ENCODE results near the gene OR13J1.

Gene OR13J1

GRCh38 chr9:35907711-35908503 lies 37.7 kb upstream of the OR13J1 start:
- TF ChIP-seq, protein P1, sequence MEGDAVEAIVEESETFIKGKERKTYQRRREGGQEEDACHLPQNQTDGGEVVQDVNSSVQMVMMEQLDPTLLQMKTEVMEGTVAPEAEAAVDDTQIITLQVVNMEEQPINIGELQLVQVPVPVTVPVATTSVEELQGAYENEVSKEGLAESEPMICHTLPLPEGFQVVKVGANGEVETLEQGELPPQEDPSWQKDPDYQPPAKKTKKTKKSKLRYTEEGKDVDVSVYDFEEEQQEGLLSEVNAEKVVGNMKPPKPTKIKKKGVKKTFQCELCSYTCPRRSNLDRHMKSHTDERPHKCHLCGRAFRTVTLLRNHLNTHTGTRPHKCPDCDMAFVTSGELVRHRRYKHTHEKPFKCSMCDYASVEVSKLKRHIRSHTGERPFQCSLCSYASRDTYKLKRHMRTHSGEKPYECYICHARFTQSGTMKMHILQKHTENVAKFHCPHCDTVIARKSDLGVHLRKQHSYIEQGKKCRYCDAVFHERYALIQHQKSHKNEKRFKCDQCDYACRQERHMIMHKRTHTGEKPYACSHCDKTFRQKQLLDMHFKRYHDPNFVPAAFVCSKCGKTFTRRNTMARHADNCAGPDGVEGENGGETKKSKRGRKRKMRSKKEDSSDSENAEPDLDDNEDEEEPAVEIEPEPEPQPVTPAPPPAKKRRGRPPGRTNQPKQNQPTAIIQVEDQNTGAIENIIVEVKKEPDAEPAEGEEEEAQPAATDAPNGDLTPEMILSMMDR (IDR thresholded peaks at IDR 0.05; ENCODE audit: low read length, missing control alignments): no peak
- H3K4me3 ChIP-seq (replicated peaks; ENCODE audit: low read depth, low read length): peak overlapping the region; percentile 33
- peak; percentile 94 for DNase-seq (ENCODE audit: low read depth)

DNA sequence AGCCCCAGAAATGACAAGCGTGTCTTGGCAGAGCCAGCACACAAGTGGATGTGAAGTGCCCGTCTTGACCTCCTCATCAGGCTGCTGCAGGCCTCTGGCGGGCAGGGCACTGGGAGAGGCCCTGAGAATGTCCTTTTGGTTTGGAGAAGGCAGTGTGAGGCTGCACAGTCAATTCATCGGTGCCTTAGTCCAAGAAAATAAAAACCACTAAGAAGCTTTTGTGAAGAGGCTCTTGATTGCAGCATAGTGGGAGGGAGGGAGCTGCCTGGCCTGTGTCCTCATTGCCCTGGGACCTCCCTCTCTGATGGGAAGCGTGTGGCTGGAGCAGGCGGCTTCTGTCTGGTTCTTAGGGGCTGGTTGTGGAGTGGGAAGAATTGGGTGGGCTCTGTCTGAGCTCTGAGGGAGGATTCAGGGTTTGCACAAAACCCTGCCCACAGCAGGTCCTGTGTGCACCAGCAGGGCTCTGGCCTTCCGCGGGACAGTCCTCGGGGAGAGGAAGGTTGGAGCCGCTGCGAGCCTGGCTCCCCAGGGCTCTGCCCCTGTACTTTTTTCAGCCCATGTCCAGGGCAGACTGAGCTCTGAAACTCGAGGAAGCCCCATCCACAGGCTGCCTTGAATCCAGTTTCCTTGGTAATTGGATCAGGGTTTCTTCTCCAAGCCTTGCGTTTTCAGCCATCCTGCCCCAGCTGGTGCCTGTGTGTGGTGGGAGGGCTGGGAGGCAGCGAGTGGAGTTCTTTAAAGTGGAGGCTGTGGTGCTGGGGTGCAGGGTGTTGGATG lies 36.9 kb upstream of the OR13J1 start:
- TF ChIP-seq, protein P1 (IDR thresholded peaks at IDR 0.05; ENCODE audit: low read length, missing control alignments): no peak
- peak overlapping the region; percentile 33 for H3K4me3 ChIP-seq (replicated peaks; ENCODE audit: low read depth, low read length)
- DNase-seq (ENCODE audit: low read depth): peak; percentile 92

DNA sequence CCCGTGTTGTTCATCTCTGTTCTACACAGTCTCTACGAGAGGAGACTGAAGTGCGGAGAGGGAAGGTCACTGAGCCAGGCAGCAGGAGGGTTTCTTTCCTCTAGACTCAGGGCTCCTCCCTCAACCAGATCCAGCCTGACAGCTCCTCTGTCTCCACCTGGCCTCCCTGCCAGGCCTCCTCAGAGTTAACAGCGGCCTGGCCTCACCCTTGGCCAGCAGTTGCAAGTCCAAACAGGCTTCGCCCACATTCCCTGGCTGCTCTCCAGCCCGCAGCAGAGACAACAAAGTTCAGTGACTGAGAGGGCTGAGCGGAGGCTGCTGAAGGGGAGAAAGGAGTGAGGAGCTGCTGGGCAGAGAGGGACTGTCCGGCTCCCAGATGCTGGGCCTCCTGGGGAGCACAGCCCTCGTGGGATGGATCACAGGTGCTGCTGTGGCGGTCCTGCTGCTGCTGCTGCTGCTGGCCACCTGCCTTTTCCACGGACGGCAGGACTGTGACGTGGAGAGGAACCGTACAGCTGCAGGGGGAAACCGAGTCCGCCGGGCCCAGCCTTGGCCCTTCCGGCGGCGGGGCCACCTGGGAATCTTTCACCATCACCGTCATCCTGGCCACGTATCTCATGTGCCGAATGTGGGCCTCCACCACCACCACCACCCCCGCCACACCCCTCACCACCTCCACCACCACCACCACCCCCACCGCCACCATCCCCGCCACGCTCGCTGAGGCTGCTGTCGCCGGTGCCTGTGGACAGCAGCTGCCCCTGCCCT lies 35.9 kb upstream of the OR13J1 start, which contains the start of gene HRCT1:
Gene HRCT1, plus strand, starts transcription at position 291 of the 768 bp plus-strand sequence. Its CDS starts 86 bp downstream, at position 377.
- TF ChIP-seq, protein P1 (IDR thresholded peaks at IDR 0.05; ENCODE audit: low read length, missing control alignments): no peak
- peak within 1 kb of the TSS; percentile 33 for H3K4me3 ChIP-seq (replicated peaks; ENCODE audit: low read depth, low read length)
- peak; percentile 97 for DNase-seq (ENCODE audit: low read depth)

DNA sequence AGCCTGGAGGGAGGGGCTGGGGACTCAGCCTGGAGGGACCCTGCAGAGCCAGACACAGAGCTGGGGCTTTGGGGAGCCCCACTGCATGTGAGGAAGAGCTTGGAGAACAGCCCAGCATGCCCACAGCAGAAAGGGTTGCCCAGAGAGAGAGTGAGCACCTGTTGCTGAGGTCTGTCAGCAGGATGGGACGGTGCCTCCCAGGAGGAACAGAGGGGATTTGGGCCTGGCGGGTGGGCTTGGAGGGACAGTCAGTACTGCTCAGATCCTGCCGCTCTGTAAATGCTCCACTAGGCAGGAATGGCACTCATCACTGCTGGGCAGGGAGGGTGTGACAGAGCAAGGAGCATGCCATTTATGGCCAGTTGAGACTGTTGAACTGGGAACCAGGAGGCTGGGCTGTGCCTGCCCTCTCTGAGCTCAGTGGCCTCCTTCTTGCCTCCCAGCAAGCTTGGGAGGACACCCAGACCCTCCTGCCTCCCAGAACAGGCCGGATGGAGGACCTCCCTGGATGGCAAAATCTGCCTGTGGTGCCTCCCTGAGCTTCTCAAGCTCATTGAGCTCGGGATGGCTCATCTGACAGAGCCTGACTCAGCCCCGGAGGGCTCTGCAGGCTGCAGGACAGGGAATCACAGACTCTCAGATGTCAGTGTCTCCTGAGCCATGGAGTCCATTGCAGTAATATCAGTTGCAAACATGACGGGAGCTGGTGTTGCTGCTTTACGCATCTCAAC lies 35.0 kb upstream of the OR13J1 start:
- TF ChIP-seq, protein P1 (IDR thresholded peaks at IDR 0.05; ENCODE audit: low read length, missing control alignments): no peak
- H3K4me3 ChIP-seq (replicated peaks; ENCODE audit: low read depth, low read length): no peak overlapping the region
- DNase-seq (ENCODE audit: low read depth): no peak

DNA sequence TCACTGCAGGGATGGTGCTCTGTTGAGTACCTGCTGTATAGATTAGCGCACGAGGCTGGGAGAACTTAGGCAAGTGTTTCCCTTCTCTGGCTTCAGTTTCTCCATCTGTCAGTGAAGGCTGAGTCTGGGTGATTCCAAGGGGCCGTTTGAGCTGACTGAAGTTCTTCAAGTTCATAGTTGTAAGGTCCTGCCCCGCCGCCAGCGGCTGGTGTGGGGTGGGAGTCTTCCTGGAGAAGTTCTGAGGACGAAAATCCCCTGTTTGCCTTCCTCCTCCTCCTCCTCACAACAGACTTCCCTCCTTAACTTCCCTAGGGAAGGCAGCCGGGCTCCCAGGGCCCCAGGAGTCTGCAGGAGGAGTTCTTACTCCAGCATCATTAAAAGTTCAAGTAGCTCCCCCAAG lies 34.1 kb upstream of the OR13J1 start:
- TF ChIP-seq, protein P1 (IDR thresholded peaks at IDR 0.05; ENCODE audit: low read length, missing control alignments): no peak

GRCh38 chr9:35903049-35903448 lies 32.8 kb upstream of the OR13J1 start:
- no peak overlapping the region for H3K4me3 ChIP-seq (replicated peaks; ENCODE audit: low read depth, low read length)
- DNase-seq (ENCODE audit: low read depth): peak; percentile 75
- TF ChIP-seq, protein P1 (IDR thresholded peaks at IDR 0.05; ENCODE audit: low read length, missing control alignments): peak; percentile 59

More for the DNA sequence above, 34.1 kb upstream of the OR13J1 start:
- DNase-seq (ENCODE audit: low read depth): no peak
- H3K4me3 ChIP-seq (replicated peaks; ENCODE audit: low read depth, low read length): no peak overlapping the region
